Hepatocyte (in vitro differentiated cells): Measurements from ENCODE around the gene ZSCAN18. TPM values are rescaled to one million over a fixed set of nuclear protein-coding genes. Genes with fewer than 3 reads are reported as not detected.

ENCODE experiments used
- DNase-seq: peaks from one replicate; pipeline ENCODE4 v3.0.0-alpha.2; 2016; ENCODE audit warnings: low spot score
- H2AFZ ChIP-seq: fragments of 200-600 bp; sonication (generic); 2 replicates; pipeline ENCODE4 v1.6.0; 2016; ENCODE audit warnings: antibody characterized with exemption, mild to moderate bottlenecking
- H3K27ac ChIP-seq: fragments of 200-600 bp; sonication (generic); 2 replicates; pipeline ENCODE4 v1.5.1; 2016; ENCODE audit warnings: mild to moderate bottlenecking
- H3K27me3 ChIP-seq: fragments of 200-600 bp; sonication (generic); 2 replicates; pipeline ENCODE4 v1.6.1; 2016
- H3K36me3 ChIP-seq: fragments of 200-600 bp; sonication (generic); replicated peaks from 2 replicates; pipeline ENCODE4 v1.5.1; 2016; ENCODE audit warnings: low read depth; ENCODE audit not compliant: insufficient read depth
- H3K4me1 ChIP-seq: fragments of 200-600 bp; sonication (generic); 2 replicates; pipeline ENCODE4 v1.5.1; 2016; ENCODE audit warnings: mild to moderate bottlenecking, moderate library complexity; ENCODE audit not compliant: insufficient read depth
- H3K4me2 ChIP-seq: fragments of 200-600 bp; sonication (generic); 2 replicates; pipeline ENCODE4 v1.6.0; 2016
- H3K4me3 ChIP-seq: fragments of 200-600 bp; sonication (generic); 2 replicates; pipeline ENCODE4 v1.5.1; 2016; ENCODE audit warnings: mild to moderate bottlenecking
- H3K79me2 ChIP-seq: fragments of 200-600 bp; sonication (generic); 2 replicates; pipeline ENCODE4 v1.6.0; 2017; ENCODE audit warnings: mild to moderate bottlenecking
- H3K9me2 ChIP-seq: fragments of 200-600 bp; sonication (generic); replicated peaks from 2 replicates; pipeline ENCODE4 v1.6.0; 2017; ENCODE audit warnings: mild to moderate bottlenecking; ENCODE audit not compliant: insufficient read depth
- H3K9me3 ChIP-seq: fragments of 200-600 bp; sonication (generic); 2 replicates; pipeline ENCODE4 v1.5.1; 2016; ENCODE audit warnings: low read depth, mild to moderate bottlenecking
- H4K20me1 ChIP-seq: fragments of 200-600 bp; sonication (generic); 2 replicates; pipeline ENCODE4 v1.6.0; 2016; ENCODE audit warnings: mild to moderate bottlenecking; ENCODE audit not compliant: insufficient read depth, poor library complexity, severe bottlenecking
- EZH2 ChIP-seq: fragments of 200-600 bp; sonication (generic); IDR thresholded peaks from 2 replicates; pipeline ENCODE4 v1.6.1; 2016; ENCODE audit warnings: antibody characterized with exemption, mild to moderate bottlenecking, borderline replicate concordance
- EZH2phosphoT487 ChIP-seq: fragments of 200-600 bp; sonication (generic); IDR thresholded peaks from one replicate; pipeline ENCODE4 v1.6.1; 2018; ENCODE audit warnings: antibody characterized with exemption, mild to moderate bottlenecking, low read depth, moderate library complexity; ENCODE audit not compliant: unreplicated experiment, severe bottlenecking
- WGBS: methylation state at CpG from one replicate; pipeline ENCODE4 v1.1.6; 2016; ENCODE audit warnings: low lambda C conversion rate; ENCODE audit errors: missing lambda C conversion rate; 5-methylcytosine and 5-hydroxymethylcytosine counted together
- polyA plus RNA-seq: library from polyadenylated mRNA; unstranded; fragments of >200 nt; fragmentation: Nextera tagmentation; extraction: Ambion mirVana; gene quantifications from 2 replicates; pipeline ENCODE4 v1.2.1, GENCODE V29; 2016
- total RNA-seq: library from RNA; depleted of rRNA; stranded (reverse); fragments of >200 nt; gene quantifications from 2 replicates; pipeline ENCODE4 v1.2.3, GENCODE V29; 2014
- TF ChIP-seq, protein P1 (sequence below): fragments of 200-600 bp; sonication (generic); IDR thresholded peaks from 2 replicates; pipeline ENCODE4 v1.5.1; 2016; ENCODE audit warnings: antibody characterized with exemption, mild to moderate bottlenecking; ENCODE audit not compliant: poor library complexity

The ZSCAN18 gene
- total and polyA plus RNA-seq, 2 experiments from 2014 or later = 49.8 to 59.1 TPM

DNA sequence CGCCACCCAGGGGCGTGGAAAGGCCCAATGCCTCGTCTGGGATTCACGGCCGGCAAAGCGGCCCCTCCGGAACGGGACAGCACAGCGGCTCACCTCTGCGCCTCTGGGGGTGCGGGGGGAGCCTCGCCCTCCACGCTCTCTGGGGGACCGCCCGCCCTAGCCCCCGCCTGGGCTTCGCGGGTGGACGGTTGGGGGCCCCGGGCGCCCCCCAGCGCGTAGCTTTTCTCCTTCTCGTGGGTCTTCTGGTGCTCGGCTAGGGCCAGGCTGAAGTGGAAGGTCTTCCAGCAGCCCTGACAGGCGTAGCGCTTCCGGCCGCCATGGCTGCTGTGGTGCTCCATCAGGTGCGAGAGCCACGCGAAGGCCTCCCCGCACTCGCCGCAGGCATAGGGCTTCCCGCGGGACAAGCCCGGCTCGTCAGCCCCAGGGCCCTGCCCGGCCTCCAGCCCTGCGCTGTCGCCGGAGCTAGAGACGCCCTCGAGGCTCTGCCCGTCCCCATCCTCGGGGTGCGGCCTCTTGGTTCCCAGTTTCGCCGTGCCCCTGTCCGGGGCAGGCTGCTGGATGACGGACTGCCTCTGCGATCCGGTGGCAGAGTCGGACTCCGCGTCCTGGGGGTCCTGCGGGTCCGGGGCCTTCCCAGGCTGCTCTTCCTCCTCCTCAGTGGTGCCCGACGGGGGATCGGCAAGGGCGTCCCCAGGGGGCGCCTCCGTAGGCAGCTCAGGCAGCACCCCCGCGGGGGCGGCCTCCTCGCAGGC is 13.3 kb downstream of the ZSCAN18 start:
- no peaks in the 10 kb centered on the region for H3K79me2 ChIP-seq
- H3K4me3 ChIP-seq = no peak overlapping the region

DNA sequence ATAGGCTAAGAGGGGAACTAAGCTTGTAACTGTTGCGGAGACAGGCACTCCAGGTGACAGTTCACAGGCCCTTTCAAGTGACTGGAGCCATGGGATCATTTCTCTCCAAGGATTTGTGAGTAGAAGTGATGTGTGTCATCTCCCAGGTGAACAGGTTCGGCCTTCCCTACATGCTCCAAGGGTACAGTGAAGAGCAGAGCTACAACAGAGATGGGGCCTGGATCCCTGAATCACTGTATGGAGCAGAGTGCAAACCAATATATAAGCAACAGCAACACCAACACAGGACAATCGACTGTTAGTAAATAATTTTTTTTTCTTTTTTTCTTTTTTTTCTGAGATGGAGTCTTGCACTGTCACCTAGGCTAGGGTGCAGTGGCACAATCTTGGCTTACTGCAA is 15.0 kb downstream of the ZSCAN18 start:
- Histone ChIP-seq H3K36me3 (no peaks in the 10 kb centered on the region), H3K79me2 (no peaks in the 10 kb centered on the region), H4K20me1 (no peaks in the 10 kb centered on the region), H3K4me1 (no peaks in the 10 kb centered on the region), H3K27me3 (no peaks in the 10 kb centered on the region), H3K27ac (no peak overlapping the region), H3K9me2 (no peaks in the 10 kb centered on the region), H2AFZ (no peak overlapping the region), H3K4me2 (no peak overlapping the region), H3K4me3 (no peak overlapping the region), H3K9me3 (peaks cover 11% of the 10 kb centered on the region)
- TF ChIP-seq EZH2 = no peak
- TF ChIP-seq EZH2phosphoT487 = no peak
- TF ChIP-seq, protein P1, sequence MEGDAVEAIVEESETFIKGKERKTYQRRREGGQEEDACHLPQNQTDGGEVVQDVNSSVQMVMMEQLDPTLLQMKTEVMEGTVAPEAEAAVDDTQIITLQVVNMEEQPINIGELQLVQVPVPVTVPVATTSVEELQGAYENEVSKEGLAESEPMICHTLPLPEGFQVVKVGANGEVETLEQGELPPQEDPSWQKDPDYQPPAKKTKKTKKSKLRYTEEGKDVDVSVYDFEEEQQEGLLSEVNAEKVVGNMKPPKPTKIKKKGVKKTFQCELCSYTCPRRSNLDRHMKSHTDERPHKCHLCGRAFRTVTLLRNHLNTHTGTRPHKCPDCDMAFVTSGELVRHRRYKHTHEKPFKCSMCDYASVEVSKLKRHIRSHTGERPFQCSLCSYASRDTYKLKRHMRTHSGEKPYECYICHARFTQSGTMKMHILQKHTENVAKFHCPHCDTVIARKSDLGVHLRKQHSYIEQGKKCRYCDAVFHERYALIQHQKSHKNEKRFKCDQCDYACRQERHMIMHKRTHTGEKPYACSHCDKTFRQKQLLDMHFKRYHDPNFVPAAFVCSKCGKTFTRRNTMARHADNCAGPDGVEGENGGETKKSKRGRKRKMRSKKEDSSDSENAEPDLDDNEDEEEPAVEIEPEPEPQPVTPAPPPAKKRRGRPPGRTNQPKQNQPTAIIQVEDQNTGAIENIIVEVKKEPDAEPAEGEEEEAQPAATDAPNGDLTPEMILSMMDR = no peak
- DNase-seq = no peak
- 98% methylated on average over 3 of the region's 3 CpGs for WGBS

More for the DNA sequence above, 13.3 kb downstream of the ZSCAN18 start:
- no peak overlapping the region for H2AFZ ChIP-seq
- no peaks in the 10 kb centered on the region for H3K9me2 ChIP-seq
- no peaks in the 10 kb centered on the region for H3K27me3 ChIP-seq
- no peaks in the 10 kb centered on the region for H3K36me3 ChIP-seq
- DNase-seq = no peak
- H3K27ac ChIP-seq = no peak overlapping the region
- 98% methylated on average over 58 of the region's 69 CpGs for WGBS
- H4K20me1 ChIP-seq = no peaks in the 10 kb centered on the region
- no peak overlapping the region for H3K4me2 ChIP-seq
- no peaks in the 10 kb centered on the region for H3K4me1 ChIP-seq
- TF ChIP-seq EZH2 (no peak), EZH2phosphoT487 (no peak)
- TF ChIP-seq, protein P1 = no peak
- H3K9me3 ChIP-seq = peaks cover 11% of the 10 kb centered on the region

GRCh38 chr19:58079792-58080191 is 18.2 kb downstream of the ZSCAN18 start:
- peaks cover 8% of the 10 kb centered on the region for H3K9me3 ChIP-seq

More at GRCh38 chr19:58079792-58080191, 18.2 kb downstream of the ZSCAN18 start:
- Histone ChIP-seq H4K20me1 (no peaks in the 10 kb centered on the region), H3K4me2 (no peak overlapping the region), H3K27ac (no peak overlapping the region), H3K79me2 (no peaks in the 10 kb centered on the region), H3K4me1 (no peaks in the 10 kb centered on the region), H3K27me3 (no peaks in the 10 kb centered on the region), H3K36me3 (no peaks in the 10 kb centered on the region), H3K4me3 (no peak overlapping the region), H3K9me2 (no peaks in the 10 kb centered on the region), H2AFZ (no peak overlapping the region)
- WGBS = 91% methylated on average over 10 of the region's 10 CpGs
- TF ChIP-seq, protein P1 = no peak
- TF ChIP-seq EZH2phosphoT487 = no peak
- TF ChIP-seq EZH2 = no peak
- DNase-seq = no peak
